GM19240 (cell line): ENCODE results near the gene ACAD11.

Experiments used
- DNase-seq: peaks from one replicate; pipeline ENCODE4 v3.0.0; 2011; ENCODE audit warnings: low spot score; ENCODE audit not compliant: insufficient read length

ACAD11 gene

DNA sequence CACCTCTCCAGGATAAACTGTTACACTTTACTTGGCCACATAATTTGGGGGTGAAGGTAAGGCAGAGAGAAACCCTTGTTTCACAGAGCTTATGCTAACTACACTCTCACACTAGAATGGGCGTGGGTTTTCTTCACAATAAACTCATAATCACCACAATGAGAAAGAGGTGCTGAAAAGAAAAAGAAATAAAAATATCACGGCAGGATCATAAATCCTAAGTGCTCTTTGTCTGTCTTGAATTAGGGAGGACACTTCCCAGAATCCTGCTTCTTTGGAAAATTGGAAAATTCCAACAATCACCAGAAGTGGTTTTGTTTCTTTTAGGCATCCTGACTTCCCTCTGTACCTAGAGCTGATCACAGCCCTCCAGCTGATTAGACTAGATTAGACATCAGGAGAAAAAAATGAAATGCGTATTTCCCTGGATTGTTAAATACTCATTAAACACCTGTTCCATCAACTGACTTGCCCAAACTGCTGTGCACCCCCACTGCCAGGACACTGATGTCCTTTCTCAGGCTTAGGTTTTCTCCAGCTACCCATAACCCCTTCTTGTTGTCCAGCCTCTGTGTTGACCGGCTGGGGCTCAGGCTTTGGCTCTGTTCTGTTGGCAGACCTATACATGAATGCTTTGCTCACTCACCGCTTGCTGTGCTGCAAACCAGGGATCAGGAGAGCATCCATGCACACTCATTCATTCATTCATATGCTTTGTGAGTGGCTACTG is 104.1 kb downstream of the ACAD11 start:
- no peak for DNase-seq

DNA sequence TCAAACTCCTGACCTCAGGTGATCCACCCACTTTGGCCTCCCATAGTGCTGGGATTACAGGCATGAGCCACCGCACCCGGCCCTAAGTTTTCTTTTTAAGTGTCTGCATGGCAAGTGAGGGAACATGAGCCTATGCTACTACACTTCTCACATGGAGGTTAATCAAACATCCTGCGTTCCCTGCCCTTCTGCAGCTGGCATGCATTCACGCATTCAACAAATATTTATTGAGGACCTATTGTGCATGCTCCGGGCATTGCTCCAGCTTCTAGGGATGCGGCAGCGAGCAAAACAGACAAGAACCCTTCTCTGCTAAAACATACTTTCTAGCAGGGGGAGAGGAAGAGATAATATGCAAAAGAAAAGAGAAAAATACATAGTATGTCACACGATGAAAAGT is 105.2 kb downstream of the ACAD11 start:
- no peak for DNase-seq

DNA sequence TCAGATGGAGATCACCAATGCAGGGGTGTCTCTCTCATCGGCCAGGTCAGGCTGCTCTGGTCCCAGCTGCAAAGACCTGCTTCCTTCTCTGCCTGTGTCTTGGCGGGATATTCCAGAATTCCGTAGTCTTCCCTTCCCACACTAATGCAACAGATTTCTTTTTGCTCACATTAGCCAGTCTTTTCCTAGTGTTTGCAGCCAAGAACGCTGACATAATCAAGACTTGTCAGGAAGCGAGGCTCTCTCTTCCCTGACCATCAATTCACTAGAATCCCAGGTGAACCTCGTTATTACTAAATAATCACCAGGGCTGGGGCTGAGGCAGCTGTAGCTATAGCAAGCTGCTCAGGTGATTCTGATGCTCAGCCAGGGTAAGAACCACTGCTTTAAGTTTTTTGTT is 105.8 kb downstream of the ACAD11 start:
- DNase-seq: no peak

DNA sequence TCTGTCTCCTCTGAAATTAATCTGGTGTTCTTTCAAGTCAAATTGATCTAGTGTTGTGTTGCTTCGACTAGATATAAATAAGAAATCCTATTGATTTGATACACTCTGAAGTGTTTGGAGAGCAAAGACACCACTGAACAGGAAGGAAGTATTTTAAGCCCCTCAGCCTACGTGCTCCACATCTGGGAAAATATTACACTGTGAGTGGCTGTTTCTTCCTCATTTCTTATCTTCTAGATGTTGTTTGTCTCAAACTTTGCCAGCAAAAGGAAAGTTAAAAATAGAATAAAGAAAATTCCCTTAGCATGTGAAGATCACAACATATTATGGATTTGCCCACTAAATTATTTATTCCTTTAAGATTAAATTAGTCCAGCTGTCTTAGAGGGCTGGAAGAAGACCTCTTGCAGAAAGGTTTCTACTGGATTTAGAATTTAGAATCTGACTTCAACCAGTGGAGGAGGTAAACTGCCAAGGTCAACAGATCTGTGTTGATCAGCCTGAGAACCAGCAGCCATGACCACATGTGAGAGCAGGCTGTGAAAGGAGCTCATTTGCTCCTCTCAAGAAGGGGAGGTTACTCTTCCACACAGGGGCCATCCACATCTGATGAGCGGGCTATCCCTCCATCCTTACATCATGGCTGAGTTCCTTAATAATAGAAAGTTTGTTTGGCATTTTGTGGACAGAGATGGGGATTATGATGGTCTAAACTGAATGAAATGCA is 108.9 kb downstream of the ACAD11 start:
- DNase-seq: no peak

DNA sequence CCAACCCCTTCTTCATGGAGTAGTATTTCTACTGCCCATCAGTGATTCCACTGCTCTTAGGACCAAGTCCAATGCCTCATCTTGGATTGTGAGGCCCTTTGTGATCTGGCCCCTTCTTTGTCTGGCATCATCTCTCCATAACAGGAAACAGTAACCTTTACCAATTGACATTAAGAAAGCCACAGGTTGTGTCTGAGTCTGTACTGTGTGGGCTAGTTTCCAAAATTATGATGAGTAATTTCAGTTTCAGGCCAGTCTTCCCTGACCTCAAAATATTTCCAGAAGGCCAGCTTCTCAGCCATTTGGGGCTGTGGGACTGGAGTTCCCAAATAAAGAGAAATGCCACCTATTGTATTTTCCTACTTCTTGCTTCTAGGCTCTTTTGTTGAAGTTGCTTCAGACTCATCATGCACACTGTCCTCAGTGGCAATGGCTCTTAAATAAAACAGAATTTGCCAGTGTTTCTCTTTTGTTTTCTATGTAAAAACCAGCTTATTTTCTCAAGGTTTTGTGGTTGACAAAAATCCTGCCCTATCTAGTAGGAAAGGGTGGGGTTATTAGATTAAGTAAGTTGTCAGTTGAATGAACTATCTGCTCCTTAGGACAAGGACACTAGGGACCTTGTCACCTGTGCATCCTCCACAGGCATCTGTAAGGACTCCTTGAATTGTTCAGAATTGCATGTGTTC is 109.6 kb downstream of the ACAD11 start:
- DNase-seq: no peak

- no peak for DNase-seq
Observed at GRCh38 chr3:132549169-132549568, 110.4 kb downstream of the ACAD11 start.

- DNase-seq: no peak
Observed at GRCh38 chr3:132545471-132545870, 114.1 kb downstream of the ACAD11 start.

GRCh38 chr3:132544130-132544529 is 115.5 kb downstream of the ACAD11 start:
- no peak for DNase-seq

- no peak for DNase-seq
Observed at GRCh38 chr3:132543011-132543739, 116.4 kb downstream of the ACAD11 start.

- no peak for DNase-seq
Observed at GRCh38 chr3:132542577-132542976, 117.0 kb downstream of the ACAD11 start.

GRCh38 chr3:132539681-132540080 is 119.9 kb downstream of the ACAD11 start:
- no peak for DNase-seq

DNA sequence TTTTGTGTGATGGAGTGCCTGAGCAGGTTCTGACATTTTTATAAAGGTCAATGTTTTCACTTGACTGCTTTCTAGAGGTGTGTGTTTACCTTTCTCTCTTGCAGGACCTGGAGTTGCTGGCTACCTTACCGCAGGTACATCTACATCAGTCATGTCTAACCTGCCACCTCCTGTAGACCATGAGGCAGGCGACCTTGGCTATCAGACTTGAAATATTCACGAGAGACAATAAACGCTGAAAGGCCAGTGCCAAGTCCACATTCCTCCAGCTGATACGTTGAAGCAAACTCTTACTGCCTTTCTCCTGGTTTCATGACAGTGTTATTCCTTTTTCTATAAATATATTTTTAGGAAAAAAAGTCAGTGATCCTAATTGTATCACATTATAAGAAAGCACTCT is 121.5 kb downstream of the ACAD11 start:
- DNase-seq: no peak

DNA sequence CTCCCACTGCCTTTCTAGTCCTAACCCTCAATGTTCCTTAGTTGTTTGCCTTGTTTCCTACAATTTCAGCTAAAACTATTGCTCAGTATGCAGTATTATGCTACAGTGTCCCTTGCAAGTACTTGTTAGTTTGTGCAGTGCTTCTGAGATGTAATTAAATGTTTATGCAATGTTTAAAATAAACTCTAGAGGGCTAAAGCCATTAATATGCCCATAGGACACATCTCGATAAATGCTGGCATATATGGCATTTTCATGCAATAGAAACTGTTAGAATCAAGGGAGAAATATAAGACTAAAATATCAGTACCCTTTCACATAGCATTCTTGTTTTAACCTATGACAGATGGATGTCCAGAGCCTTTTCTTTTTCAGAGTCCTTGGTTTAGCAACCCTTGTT is 122.3 kb downstream of the ACAD11 start:
- no peak for DNase-seq

DNA sequence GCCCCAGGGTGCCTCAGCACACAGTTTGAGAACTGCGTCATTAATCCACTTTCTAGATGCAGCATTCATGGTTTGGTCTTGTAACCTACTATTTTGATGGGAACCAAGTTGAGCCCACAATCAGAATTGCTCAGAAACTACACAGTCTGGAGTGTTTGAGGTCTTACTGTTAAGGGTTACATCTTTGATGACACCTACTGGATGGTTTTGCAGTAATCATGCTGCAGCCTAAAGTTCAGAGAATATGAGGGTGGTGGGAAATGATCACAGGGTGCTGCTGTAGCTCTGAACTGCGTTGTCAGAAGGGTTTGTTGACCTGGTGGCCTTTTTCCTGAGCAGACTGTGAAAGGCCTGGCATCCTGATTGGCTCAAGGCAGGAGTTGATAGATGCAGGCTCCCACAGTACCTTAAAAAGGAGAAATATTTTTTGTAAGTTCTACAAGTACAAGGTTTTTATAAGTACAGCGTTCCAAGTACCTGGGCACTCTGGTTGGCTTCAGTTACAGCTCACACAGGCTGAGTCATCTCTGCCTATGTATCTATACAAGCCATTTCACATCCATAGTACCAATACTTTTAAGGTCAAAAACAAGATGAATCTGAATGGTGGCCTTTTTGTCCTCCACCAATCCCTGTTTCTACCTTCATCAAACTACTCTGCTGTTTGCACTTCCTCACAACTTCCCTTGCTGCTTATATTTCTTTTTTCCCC is 123.0 kb downstream of the ACAD11 start:
- no peak for DNase-seq

- no peak for DNase-seq
Observed at GRCh38 chr3:132535575-132536441, 123.8 kb downstream of the ACAD11 start.

GRCh38 chr3:132530624-132531023 is 129.0 kb downstream of the ACAD11 start:
- DNase-seq: no peak

DNA sequence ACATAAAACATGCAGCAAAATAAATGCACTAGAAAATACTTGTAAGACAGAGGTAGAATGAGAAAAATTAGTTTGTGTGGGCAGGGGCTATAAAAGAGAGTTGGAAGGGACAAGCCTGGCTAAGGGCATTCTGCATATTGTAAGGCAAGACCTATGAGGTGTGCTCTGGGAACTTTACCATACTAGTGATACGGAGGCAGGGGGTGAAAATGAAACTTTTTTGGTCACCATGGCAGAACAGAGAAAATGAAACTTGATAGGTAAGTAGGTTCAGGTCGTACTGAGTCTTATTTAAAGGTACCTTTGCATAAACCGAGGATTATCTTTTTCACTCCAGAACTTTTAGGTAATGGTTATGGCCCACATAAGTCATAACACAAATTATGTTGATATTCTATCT is 137.3 kb downstream of the ACAD11 start:
- peak; percentile 8 for DNase-seq

DNA sequence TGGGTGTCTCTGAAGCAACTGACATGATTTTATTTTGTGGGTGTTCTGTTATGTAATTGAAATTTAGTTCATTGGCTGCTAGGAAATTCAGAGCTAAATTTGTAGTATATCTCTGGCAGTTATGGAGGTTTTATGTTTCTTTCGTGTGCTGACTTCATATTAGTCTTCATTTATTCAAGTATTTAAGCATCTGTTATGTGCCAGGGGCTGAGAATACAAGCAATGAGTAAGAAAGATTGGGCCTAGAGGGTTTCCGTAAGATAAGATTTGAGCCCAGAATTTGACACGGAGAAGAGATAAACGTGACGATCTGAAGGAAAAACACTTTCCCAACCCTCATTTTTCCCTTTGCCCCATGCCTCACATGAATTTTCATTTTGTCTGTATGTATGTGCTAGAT is 137.7 kb downstream of the ACAD11 start:
- DNase-seq: no peak

DNA sequence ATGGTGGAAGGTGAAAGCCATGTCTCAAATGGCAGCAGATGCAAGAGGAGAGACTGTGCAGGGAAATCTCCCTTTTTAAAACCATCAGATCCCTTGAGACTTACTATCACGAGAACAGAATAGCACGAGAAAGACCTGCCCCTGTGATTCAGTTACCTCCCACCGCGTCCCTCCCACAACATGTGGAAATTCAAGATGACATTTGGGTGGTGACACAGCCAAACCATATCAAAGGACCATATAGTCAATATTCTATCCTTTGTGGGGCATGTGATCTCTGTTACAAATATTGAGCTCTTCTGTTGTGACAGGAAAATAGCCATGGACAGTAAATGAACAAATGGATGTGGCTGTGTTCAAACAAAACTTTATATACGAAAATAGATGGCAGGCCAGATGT is 139.7 kb downstream of the ACAD11 start:
- DNase-seq: no peak

DNA sequence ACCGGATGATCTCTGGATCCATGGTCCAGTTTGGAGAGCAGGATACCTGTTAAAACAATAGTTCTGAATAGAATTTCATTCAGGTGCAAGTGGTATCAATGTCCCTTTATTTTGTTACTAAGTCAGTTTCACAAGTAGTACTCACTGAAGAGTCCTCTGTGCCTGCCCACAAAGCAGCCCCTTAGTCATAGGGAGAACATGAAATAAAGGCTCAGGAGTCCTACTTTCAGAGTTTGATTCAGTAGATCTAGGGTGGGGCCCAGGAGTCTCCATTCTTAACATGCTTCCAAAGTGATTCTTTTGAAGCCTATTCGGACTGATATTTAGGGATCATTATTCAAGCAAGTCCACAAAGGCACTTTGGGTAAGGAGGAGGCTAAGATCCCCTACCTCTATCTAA is 142.3 kb downstream of the ACAD11 start:
- no peak for DNase-seq
